AG04449 (cell line): ENCODE measurements around the gene GBP3.
"Not testable (repeated sequence)": the region's sequence is repeated elsewhere in the genome, so short reads cannot be mapped to it uniquely, and the experiment has no call there.

Source experiments
- CTCF ChIA-PET: fragments of 350-600 bp; formaldehyde crosslinking; extraction: SDS; loops from one replicate; lab custom pipeline; 2021; ENCODE audit warnings: antibody characterized with exemption; lab: Yijun Ruan, JAX
- POLR2A ChIA-PET: fragments of 400-600, 350-600 bp; formaldehyde crosslinking; extraction: SDS; loops from one replicate; lab custom pipeline; 2020; ENCODE audit warnings: antibody characterized with exemption, inconsistent platforms; lab: Yijun Ruan, JAX
- DNase-seq: peaks from one replicate; pipeline ENCODE4 v3.0.0-alpha.2; 2010; ENCODE audit warnings: low read depth, low spot score
- H3K4me3 ChIP-seq: 2 replicates; pipeline ENCODE4 v1.5.1; 2011; ENCODE audit warnings: low read depth, mild to moderate bottlenecking, control low read depth, low read length
- CTCF ChIP-seq: IDR thresholded peaks from one replicate; pipeline ENCODE4 v1.5.1; 2011; ENCODE audit warnings: mild to moderate bottlenecking, moderate library complexity, low read length, control low read depth, inconsistent platforms; ENCODE audit not compliant: insufficient read depth; ENCODE audit errors: missing control alignments

The GBP3 gene

DNA sequence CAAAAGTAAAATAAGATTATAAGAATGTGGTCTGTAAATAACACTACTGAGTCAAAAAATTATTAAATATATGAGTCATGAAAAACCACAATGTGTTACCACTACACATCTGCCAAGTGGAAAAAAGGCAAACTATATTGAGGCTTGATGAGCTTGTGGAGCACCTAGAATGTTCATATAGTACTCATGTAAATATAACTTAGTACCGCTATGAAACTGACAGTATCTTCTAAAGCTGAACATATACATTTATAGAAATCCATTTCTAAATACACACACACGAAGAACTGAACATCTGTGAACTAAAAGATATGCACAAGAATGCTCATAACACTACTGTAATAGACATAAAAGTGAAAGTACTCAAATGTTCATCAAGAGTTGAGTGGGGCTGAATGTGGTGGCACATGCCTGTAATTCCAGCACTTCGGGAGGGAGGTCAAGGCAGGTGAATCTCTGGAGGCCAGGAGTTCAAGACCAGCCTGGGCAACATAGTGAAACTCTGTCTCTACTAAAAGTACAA, 18.5 kb upstream of the GBP3 start:
- no peak overlapping the region for H3K4me3 ChIP-seq
- ChIA-PET CTCF (interaction anchor here (1.2 to 1.8 kb wide), 2 partner anchors 56 to 57 kb away, joined by 3 to 4 read pairs; no protein-coding TSS in a partner anchor), POLR2A (interaction anchor here (1.1 kb wide), 1 partner anchor 19 kb away, joined by 5 read pairs; no protein-coding TSS in a partner anchor)
- TF ChIP-seq CTCF = no peak
- peak; percentile 41 for DNase-seq

GRCh38 chr1:89040315-89040626, 17.6 kb upstream of the GBP3 start:
- DNase-seq = no peak
- ChIA-PET CTCF (interaction anchor here (1.8 kb wide), 1 partner anchor 55 kb away, joined by 4 read pairs; no protein-coding TSS in a partner anchor), POLR2A (no interaction called here)
- no peak for TF ChIP-seq CTCF
- no peak overlapping the region for H3K4me3 ChIP-seq

DNA sequence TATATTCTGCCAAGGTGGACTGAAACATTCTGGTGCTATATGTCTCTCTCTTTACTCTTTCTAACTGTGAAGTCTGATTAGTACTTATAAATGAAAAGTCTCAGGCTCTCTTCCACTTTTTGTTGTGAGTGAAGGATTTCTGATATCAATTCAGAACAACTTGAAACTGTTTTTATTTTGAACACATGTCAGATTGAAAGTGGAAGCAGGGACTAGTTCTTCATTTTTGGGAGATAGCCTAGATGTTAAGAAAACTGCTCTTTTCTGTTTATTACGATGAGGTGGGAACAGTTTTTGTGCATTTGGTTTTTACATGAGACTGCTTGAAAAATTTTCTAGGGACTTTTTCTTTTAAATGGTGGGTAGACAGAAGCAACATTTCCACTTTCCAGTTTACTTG, 14.5 kb upstream of the GBP3 start:
- ChIA-PET POLR2A (no interaction called here), CTCF (no interaction called here)
- no peak for TF ChIP-seq CTCF
- DNase-seq = no peak
- no peak overlapping the region for H3K4me3 ChIP-seq

DNA sequence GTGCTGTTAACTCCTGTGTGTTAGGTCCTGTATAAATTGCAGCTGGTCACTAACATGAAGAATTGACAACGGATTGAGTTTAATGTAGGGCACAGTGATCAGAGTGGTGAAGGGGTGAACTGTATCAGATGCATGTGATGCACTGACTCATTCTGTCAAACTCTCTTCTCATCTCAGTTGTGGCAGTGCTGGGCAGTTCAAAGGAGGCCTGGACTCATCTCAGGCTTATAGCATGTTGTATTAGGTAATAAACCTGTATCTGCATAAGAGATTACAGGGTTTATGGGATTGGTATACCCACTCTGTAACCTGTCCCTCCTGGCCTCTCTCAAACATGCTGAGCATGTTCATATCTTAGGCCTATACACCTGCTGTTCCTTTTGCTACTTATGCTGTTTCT, 12.4 kb upstream of the GBP3 start:
- no peak for DNase-seq
- POLR2A ChIA-PET = no interaction called here
- no peak overlapping the region for H3K4me3 ChIP-seq
- TF ChIP-seq CTCF = no peak
- CTCF ChIA-PET = interaction anchor here (1.1 kb wide), 1 partner anchor 54 kb away, joined by 4 read pairs; no protein-coding TSS in a partner anchor

- H3K4me3 ChIP-seq, POLR2A ChIA-PET, DNase-seq: not testable (repeated sequence)
- CTCF ChIA-PET = interaction anchor here (1.0 to 1.1 kb wide), 2 partner anchors 12 to 53 kb away, joined by 3 to 4 read pairs; no protein-coding TSS in a partner anchor
Measured at GRCh38 chr1:89034004-89034403, 11.3 kb upstream of the GBP3 start.

GRCh38 chr1:89029051-89029450, 6.4 kb upstream of the GBP3 start:
- H3K4me3 ChIP-seq, POLR2A ChIA-PET, DNase-seq, CTCF ChIA-PET: not testable (repeated sequence)

- no peak for DNase-seq
- TF ChIP-seq CTCF = no peak
- CTCF ChIA-PET = no interaction called here
- POLR2A ChIA-PET = no interaction called here
- no peak overlapping the region for H3K4me3 ChIP-seq
Measured at GRCh38 chr1:89025928-89026327, 3.3 kb upstream of the GBP3 start.
